Caki2 (cell line): Measurements from ENCODE around the gene RAPGEF2. TPM values are rescaled to one million over a fixed set of nuclear protein-coding genes. Genes with fewer than 3 reads are reported as not detected.
"Not testable (repeated sequence)": the region's sequence is repeated elsewhere in the genome, so short reads cannot be mapped to it uniquely, and the experiment has no call there.

Experiments used
- DNase-seq: peaks from one replicate; pipeline ENCODE4 v3.0.0-alpha.2; 2015; ENCODE audit warnings: low read depth
- in situ Hi-C: cut with HindIII; loops from 2 replicates; pipeline ENCODE4 v1.10.0; 2016; ENCODE audit warnings: low sequenced_read_pairs, low pct_unique_long_range_greater_than_20kb, mixed read lengths
- total RNA-seq: library from RNA; depleted of rRNA; stranded (reverse); fragments of >200 nt; shearing (Covaris generic); gene quantifications from 2 replicates; pipeline ENCODE4 v1.2.3, GENCODE V29; 2014; ENCODE audit warnings: low replicate concordance

RAPGEF2 gene
- total RNA-seq, 1 experiment from 2014 or later = 4.6 TPM

GRCh38 chr4:159090255-159090654, 12.6 kb upstream of the RAPGEF2 start:
- DNase-seq = no peak
- in situ Hi-C loops = no loop called here

GRCh38 chr4:159094156-159094555, 8.7 kb upstream of the RAPGEF2 start:
- in situ Hi-C loops, DNase-seq: not testable (repeated sequence)

GRCh38 chr4:159096434-159096833, 6.4 kb upstream of the RAPGEF2 start:
- no peak for DNase-seq
- in situ Hi-C loops = no loop called here

GRCh38 chr4:159097144-159097543, 5.7 kb upstream of the RAPGEF2 start:
- DNase-seq = no peak
- in situ Hi-C loops = no loop called here

- DNase-seq = no peak
- in situ Hi-C loops = no loop called here
Observed at GRCh38 chr4:159097785-159098184, 5.1 kb upstream of the RAPGEF2 start.

- in situ Hi-C loops = no loop called here
- no peak for DNase-seq
Observed at GRCh38 chr4:159098482-159099127, 4.3 kb upstream of the RAPGEF2 start.

- in situ Hi-C loops = no loop called here
- DNase-seq = peak; percentile 1
Observed at GRCh38 chr4:159101988-159102621, 774 bp upstream of the RAPGEF2 start.

GRCh38 chr4:159103384-159103990, 608 bp downstream of the RAPGEF2 start:
- DNase-seq = peak; percentile 51

GRCh38 chr4:159104694-159105414, 2.0 kb downstream of the RAPGEF2 start:
- in situ Hi-C loops = no loop called here

More at GRCh38 chr4:159103384-159103990, 608 bp downstream of the RAPGEF2 start:
- in situ Hi-C loops = no loop called here

GRCh38 chr4:159105761-159106243, 2.9 kb downstream of the RAPGEF2 start:
- no peak for DNase-seq
- in situ Hi-C loops = no loop called here

More at GRCh38 chr4:159104694-159105414, 2.0 kb downstream of the RAPGEF2 start:
- DNase-seq = peak; percentile 65

- in situ Hi-C loops = no loop called here
- no peak for DNase-seq
Observed at GRCh38 chr4:159106636-159107035, 3.8 kb downstream of the RAPGEF2 start.

GRCh38 chr4:159107203-159107925, 4.5 kb downstream of the RAPGEF2 start:
- in situ Hi-C loops = no loop called here
- DNase-seq = no peak

- in situ Hi-C loops = no loop called here
- no peak for DNase-seq
Observed at GRCh38 chr4:159108124-159108523, 5.2 kb downstream of the RAPGEF2 start.

- no peak for DNase-seq
- in situ Hi-C loops = no loop called here
Observed at GRCh38 chr4:159110961-159111360, 8.1 kb downstream of the RAPGEF2 start.

- in situ Hi-C loops = no loop called here
- no peak for DNase-seq
Observed at GRCh38 chr4:159111416-159111815, 8.5 kb downstream of the RAPGEF2 start.

GRCh38 chr4:159113366-159113765, 10.5 kb downstream of the RAPGEF2 start:
- DNase-seq, in situ Hi-C loops: not testable (repeated sequence)

GRCh38 chr4:159116098-159116497, 13.2 kb downstream of the RAPGEF2 start:
- in situ Hi-C loops, DNase-seq: not testable (repeated sequence)

- DNase-seq, in situ Hi-C loops: not testable (repeated sequence)
Observed at GRCh38 chr4:159116693-159117092, 13.8 kb downstream of the RAPGEF2 start.
